AG04449 (cell line): ENCODE data around the gene SCD5.

ENCODE experiments used
- CTCF ChIA-PET: fragments of 350-600 bp; formaldehyde crosslinking; extraction: SDS; loops from one replicate; lab custom pipeline; 2021; ENCODE audit warnings: antibody characterized with exemption; lab: Yijun Ruan, JAX
- POLR2A ChIA-PET: fragments of 400-600, 350-600 bp; formaldehyde crosslinking; extraction: SDS; loops from one replicate; lab custom pipeline; 2020; ENCODE audit warnings: antibody characterized with exemption, inconsistent platforms; lab: Yijun Ruan, JAX
- DNase-seq: peaks from one replicate; pipeline ENCODE4 v3.0.0-alpha.2; 2010; ENCODE audit warnings: low read depth, low spot score
- H3K4me3 ChIP-seq: 2 replicates; pipeline ENCODE4 v1.5.1; 2011; ENCODE audit warnings: low read depth, mild to moderate bottlenecking, control low read depth, low read length
- TF ChIP-seq, protein P1 (sequence below): IDR thresholded peaks from one replicate; pipeline ENCODE4 v1.5.1; 2011; ENCODE audit warnings: mild to moderate bottlenecking, moderate library complexity, low read length, control low read depth, inconsistent platforms; ENCODE audit not compliant: insufficient read depth; ENCODE audit errors: missing control alignments

The SCD5 gene

GRCh38 chr4:82601242-82602015, 197.2 kb downstream of the SCD5 start:
- TF ChIP-seq, protein P1, sequence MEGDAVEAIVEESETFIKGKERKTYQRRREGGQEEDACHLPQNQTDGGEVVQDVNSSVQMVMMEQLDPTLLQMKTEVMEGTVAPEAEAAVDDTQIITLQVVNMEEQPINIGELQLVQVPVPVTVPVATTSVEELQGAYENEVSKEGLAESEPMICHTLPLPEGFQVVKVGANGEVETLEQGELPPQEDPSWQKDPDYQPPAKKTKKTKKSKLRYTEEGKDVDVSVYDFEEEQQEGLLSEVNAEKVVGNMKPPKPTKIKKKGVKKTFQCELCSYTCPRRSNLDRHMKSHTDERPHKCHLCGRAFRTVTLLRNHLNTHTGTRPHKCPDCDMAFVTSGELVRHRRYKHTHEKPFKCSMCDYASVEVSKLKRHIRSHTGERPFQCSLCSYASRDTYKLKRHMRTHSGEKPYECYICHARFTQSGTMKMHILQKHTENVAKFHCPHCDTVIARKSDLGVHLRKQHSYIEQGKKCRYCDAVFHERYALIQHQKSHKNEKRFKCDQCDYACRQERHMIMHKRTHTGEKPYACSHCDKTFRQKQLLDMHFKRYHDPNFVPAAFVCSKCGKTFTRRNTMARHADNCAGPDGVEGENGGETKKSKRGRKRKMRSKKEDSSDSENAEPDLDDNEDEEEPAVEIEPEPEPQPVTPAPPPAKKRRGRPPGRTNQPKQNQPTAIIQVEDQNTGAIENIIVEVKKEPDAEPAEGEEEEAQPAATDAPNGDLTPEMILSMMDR: no peak
- H3K4me3 ChIP-seq: no peak overlapping the region
- ChIA-PET CTCF (no interaction called here), POLR2A (no interaction called here)
- no peak for DNase-seq

DNA sequence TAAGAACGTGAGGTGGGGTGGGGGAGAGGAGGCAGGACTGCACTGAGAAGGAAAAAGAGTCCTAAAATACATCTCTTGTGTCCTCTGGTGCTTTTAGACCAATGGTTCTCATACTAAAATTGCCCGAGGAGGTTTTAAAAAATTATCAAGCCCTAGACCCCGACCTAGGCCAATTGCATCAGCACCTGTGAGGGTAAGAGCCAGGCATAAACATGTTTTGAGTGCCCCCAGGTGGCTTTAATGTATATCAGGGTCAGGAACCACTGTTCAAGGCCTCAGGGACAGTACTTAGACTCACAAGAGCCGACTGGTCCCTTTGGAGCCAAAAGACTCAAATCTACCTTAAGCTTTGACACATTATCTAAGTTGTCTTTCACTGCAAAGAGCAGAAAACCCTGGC, 199.3 kb downstream of the SCD5 start:
- ChIA-PET CTCF (interaction anchor here (1.3 to 1.5 kb wide), 2 partner anchors 10 to 140 kb away, joined by 3 read pairs; no protein-coding TSS in a partner anchor), POLR2A (no interaction called here)
- no peak overlapping the region for H3K4me3 ChIP-seq
- no peak for DNase-seq
- TF ChIP-seq, protein P1: no peak

- H3K4me3 ChIP-seq: no peak overlapping the region
- CTCF ChIA-PET: no interaction called here
- DNase-seq: peak; percentile 26
- TF ChIP-seq, protein P1: no peak
- POLR2A ChIA-PET: no interaction called here
These were observed 204.1 kb downstream of the SCD5 start for GRCh38 chr4:82594456-82594855.

- no peak for DNase-seq
- H3K4me3 ChIP-seq: no peak overlapping the region
- TF ChIP-seq, protein P1: no peak
- ChIA-PET POLR2A (no interaction called here), CTCF (no interaction called here)
These were observed 205.2 kb downstream of the SCD5 start for GRCh38 chr4:82593411-82593810.

DNA sequence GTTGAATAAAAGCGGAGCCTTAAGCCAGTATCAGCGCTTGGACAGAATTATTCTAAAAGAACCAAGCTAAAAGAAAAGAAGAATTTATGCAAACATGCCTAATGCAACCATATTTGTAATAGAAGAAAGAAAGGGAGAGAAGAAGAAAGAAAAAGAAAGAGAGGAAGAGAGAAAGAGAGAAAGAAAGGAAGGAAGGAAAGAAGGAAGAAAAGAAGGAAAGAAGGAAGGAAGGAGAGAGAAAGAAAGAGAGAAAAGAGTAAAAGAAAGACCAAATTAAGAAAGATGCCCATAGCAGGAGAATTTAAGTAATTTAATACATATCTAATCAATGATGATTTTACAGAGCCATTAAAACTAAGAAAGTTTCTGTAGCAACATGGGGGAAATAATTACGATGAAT, 206.0 kb downstream of the SCD5 start:
- CTCF ChIA-PET: no interaction called here
- no peak for DNase-seq
- no peak overlapping the region for H3K4me3 ChIP-seq
- POLR2A ChIA-PET: no interaction called here
- TF ChIP-seq, protein P1: no peak

DNA sequence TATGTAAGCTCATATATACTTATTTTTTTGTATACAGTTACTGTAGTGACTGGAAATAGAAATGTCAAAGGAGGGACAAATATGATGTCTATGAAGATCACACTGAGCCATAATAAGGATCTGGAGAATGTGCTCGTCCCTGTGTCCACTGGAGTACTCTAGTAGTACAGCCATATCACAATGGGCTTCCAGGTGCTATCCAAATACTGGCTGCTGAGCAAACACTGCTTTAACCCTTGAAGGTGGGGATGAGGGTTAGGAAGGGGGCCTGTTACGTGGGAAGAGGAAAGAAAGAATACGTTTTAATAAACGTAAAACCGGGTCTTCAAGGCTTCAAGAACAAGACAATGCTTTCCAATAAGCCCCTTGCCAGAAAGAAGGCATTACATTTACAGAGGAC, 207.0 kb downstream of the SCD5 start:
- TF ChIP-seq, protein P1: no peak
- CTCF ChIA-PET: no interaction called here
- DNase-seq: no peak
- POLR2A ChIA-PET: no interaction called here
- H3K4me3 ChIP-seq: no peak overlapping the region
